Neural crest cell (in vitro differentiated cells): ENCODE measurements around the gene EDN3. TPM values are rescaled to one million over a fixed set of nuclear protein-coding genes. Genes with fewer than 3 reads are reported as not detected.

ENCODE experiments used
- DNase-seq: peaks from one replicate; pipeline ENCODE4 v3.0.0; 2021; ENCODE audit warnings: low read depth, mixed read lengths, low spot score
- H3K27ac Mint-ChIP-seq: one replicate; pipeline ENCODE4 v1.8.0; 2021; ENCODE audit warnings: mild to moderate bottlenecking, mixed read lengths; ENCODE audit not compliant: unreplicated experiment
- H3K27me3 Mint-ChIP-seq: 2 replicates; pipeline ENCODE4 v1.8.0; 2021; ENCODE audit warnings: low read depth, mild to moderate bottlenecking, mixed read lengths
- H3K36me3 Mint-ChIP-seq: 2 replicates; pipeline ENCODE4 v1.8.0; 2021; ENCODE audit warnings: low read depth, mild to moderate bottlenecking, mixed read lengths
- H3K4me1 Mint-ChIP-seq: 2 replicates; pipeline ENCODE4 v1.8.0; 2021; ENCODE audit warnings: mixed read lengths
- H3K4me3 Mint-ChIP-seq: one replicate; pipeline ENCODE4 v1.8.0; 2021; ENCODE audit warnings: mild to moderate bottlenecking, mixed read lengths
- H3K9me3 Mint-ChIP-seq: 2 replicates; pipeline ENCODE4 v1.8.0; 2021; ENCODE audit warnings: mixed read lengths
- CTCF ChIP-seq: fragments of 200-600 bp; sonication (generic); conservative IDR thresholded peaks from 2 replicates; pipeline ENCODE4 v1.5.0; 2021; ENCODE audit warnings: antibody characterized with exemption, mild to moderate bottlenecking
- total RNA-seq: library from RNA; stranded (reverse); gene quantifications from 2 replicates; pipeline ENCODE4 v1.2.1, GENCODE V29; 2021

Gene EDN3
- total RNA-seq, 1 donor from 2014 or later = 0.28 TPM

- no peak for DNase-seq
These were observed 26.6 kb upstream of the EDN3 start for GRCh38 chr20:59273739-59274357.

DNA sequence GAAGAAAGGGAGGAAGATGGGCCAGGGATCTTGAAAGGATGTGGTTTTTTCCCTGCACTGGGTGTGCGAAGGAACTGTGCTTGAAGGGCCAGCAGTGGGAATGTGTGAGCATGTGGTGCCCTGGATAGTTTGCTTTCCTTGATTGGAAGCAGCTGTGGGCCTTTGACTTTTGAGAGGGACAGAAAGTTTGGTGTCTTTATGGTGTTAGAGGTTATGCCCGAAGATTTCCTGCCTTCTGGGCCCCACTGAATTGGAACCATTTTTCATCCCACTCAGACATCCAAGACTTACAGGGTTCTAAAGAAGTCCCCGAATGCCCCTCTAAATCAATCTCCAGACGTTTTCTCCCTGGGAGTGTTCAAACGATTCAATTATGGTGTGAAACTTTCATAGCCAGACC, 23.5 kb upstream of the EDN3 start:
- no peak for DNase-seq
- Mint-ChIP-seq H3K9me3 (no peaks in the 10 kb centered on the region), H3K4me1 (peaks cover 10% of the 10 kb centered on the region), H3K4me3 (no peak overlapping the region), H3K36me3 (no peaks in the 10 kb centered on the region), H3K27me3 (peaks cover 15% of the 10 kb centered on the region), H3K27ac (no peak overlapping the region)
- TF ChIP-seq CTCF = no peak

More at GRCh38 chr20:59273739-59274357, 26.6 kb upstream of the EDN3 start:
- H3K9me3 Mint-ChIP-seq = no peaks in the 10 kb centered on the region
- no peak for TF ChIP-seq CTCF
- H3K4me1 Mint-ChIP-seq = peaks cover 24% of the 10 kb centered on the region
- peaks cover 11% of the 10 kb centered on the region for H3K27me3 Mint-ChIP-seq
- H3K27ac Mint-ChIP-seq = no peak overlapping the region
- no peaks in the 10 kb centered on the region for H3K36me3 Mint-ChIP-seq
- no peak overlapping the region for H3K4me3 Mint-ChIP-seq

DNA sequence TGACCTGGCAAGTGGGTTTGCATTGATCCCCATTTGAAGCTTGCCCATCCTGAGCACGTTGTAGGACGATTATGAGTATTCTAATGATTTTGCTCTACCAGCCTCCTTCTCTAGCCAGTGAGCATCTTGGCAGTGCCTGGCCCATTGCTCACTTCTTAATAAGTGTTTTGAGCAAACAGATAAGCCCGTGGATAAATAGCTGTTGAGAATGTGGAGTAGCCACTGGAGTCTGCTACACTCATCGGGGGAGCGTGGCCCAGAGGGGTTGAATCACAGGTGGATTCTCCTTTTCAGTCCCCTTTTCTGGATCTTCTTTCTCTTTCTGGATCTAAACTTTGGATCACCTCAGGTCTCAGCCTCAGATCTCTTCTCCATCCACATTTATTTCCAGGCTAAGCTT, 15.9 kb upstream of the EDN3 start:
- peaks cover 21% of the 10 kb centered on the region for H3K27me3 Mint-ChIP-seq
- H3K4me3 Mint-ChIP-seq = no peak overlapping the region
- no peak for DNase-seq
- H3K4me1 Mint-ChIP-seq = no peaks in the 10 kb centered on the region
- no peaks in the 10 kb centered on the region for H3K9me3 Mint-ChIP-seq
- no peaks in the 10 kb centered on the region for H3K36me3 Mint-ChIP-seq
- H3K27ac Mint-ChIP-seq = no peak overlapping the region
- TF ChIP-seq CTCF = no peak

DNA sequence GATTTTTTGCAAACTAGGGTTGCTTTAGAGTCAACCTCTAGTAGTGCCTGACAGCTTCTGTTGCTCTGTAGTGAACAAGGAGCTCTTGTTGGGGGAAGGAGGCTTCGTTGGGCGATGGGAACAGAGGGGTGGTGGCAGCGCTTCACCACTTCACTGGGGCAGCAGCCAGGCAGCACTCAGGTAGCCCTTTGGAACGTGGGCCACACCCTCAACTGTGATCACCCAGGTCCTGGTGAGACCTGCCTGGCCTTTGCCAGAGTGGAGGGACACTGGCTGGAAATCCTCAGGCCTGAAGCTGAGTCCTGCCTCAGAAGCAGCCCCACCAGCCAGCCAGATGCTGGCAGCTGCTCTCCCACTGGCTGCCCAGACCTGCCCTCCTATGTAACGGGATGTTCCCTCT, 10.4 kb upstream of the EDN3 start:
- DNase-seq = no peak
- no peak overlapping the region for H3K4me3 Mint-ChIP-seq
- no peak overlapping the region for H3K27ac Mint-ChIP-seq
- peaks cover 51% of the 10 kb centered on the region for H3K27me3 Mint-ChIP-seq
- TF ChIP-seq CTCF = no peak
- H3K9me3 Mint-ChIP-seq = no peaks in the 10 kb centered on the region
- H3K36me3 Mint-ChIP-seq = no peaks in the 10 kb centered on the region
- H3K4me1 Mint-ChIP-seq = no peaks in the 10 kb centered on the region

DNA sequence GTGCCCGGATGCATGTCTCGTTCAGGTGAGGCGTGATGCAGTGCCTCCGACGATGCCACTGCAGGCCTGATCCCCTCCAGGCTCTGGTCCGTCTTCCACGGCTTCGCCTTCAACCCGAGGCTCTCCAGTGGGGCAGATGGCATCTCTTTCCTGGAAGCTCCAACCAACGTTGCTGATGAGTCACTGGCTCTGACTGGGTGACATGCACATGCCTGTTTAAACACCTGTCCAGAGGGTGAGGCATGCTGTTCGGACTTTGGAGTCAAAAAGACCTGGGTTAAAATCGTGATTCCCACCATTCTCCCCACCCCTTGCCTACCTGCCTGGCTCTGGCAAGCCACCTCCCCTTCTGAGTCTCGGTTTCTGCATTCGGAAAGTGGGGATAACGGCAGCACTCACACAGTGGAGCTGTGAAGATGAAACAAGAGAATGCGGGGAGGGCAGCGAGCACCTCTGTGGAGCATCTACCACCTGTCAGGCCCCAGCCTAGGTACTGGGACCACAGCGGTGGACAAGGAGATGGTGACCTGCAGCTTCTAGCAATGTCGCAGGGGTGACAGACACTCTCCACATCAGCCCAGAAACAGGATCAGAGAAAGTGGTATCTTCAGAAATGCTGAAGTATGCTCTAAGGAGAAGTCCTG, 8.5 kb upstream of the EDN3 start:
- H3K27ac Mint-ChIP-seq = no peak overlapping the region
- H3K9me3 Mint-ChIP-seq = no peaks in the 10 kb centered on the region
- no peaks in the 10 kb centered on the region for H3K36me3 Mint-ChIP-seq
- H3K27me3 Mint-ChIP-seq = peaks cover 68% of the 10 kb centered on the region
- no peak for DNase-seq
- TF ChIP-seq CTCF = no peak
- no peaks in the 10 kb centered on the region for H3K4me1 Mint-ChIP-seq
- H3K4me3 Mint-ChIP-seq = no peak overlapping the region
